AG04450 (cell line): Measurements from ENCODE around the gene JMJD7. TPM values are rescaled to one million over a fixed set of nuclear protein-coding genes. Genes with fewer than 3 reads are reported as not detected.

Source experiments
- CTCF ChIA-PET: fragments of 300-600, 350-600 bp; formaldehyde crosslinking; extraction: SDS; loops from one replicate; lab custom pipeline; 2022; ENCODE audit warnings: antibody characterized with exemption, inconsistent platforms; lab: Charles Lee
- POLR2A ChIA-PET: fragments of 350-600 bp; formaldehyde crosslinking; extraction: SDS; loops from one replicate; lab custom pipeline; 2021; ENCODE audit warnings: antibody characterized with exemption, inconsistent platforms; lab: Yijun Ruan, JAX
- DNase-seq: peaks from one replicate; pipeline ENCODE4 v3.0.0-alpha.2; 2011; ENCODE audit warnings: low read depth, low spot score
- H3K27ac ChIP-seq: one replicate; pipeline ENCODE4 v1.5.1; 2012; ENCODE audit warnings: low read depth, low read length, control low read depth
- H3K27me3 ChIP-seq: one replicate; pipeline ENCODE4 v1.6.0; 2012; ENCODE audit warnings: low read length; ENCODE audit not compliant: control insufficient read depth, insufficient read depth
- H3K4me3 ChIP-seq: 2 replicates; pipeline ENCODE4 v1.5.1; 2011; ENCODE audit warnings: mild to moderate bottlenecking, low read depth, low read length, control low read depth
- H3K9me3 ChIP-seq: 2 replicates; pipeline ENCODE4 v1.5.1; 2012; ENCODE audit warnings: low read length; ENCODE audit not compliant: control insufficient read depth, insufficient read depth
- CTCF ChIP-seq: IDR thresholded peaks from 2 replicates; pipeline ENCODE4 v1.5.1; 2011; ENCODE audit warnings: low read depth, low read length, control low read depth, inconsistent platforms
- polyA plus RNA-seq: library from polyadenylated mRNA; depleted of rRNA; stranded (reverse); fragments of >200 nt; gene quantifications from 2 replicates; pipeline ENCODE4 v1.2.3, GENCODE V29; 2011

Gene JMJD7
- polyA plus RNA-seq, 1 experiment, result 5.1 TPM

GRCh38 chr15:41851167-41851523 lies 23.3 kb downstream of the JMJD7 start:
- H3K27ac ChIP-seq, result no peak overlapping the region
- H3K27me3 ChIP-seq, result peaks cover 11% of the 10 kb centered on the region
- H3K9me3 ChIP-seq, result no peaks in the 10 kb centered on the region; the same call in 1 of the 2 replicates
- no peak overlapping the region for H3K4me3 ChIP-seq
- no peak for TF ChIP-seq CTCF
- POLR2A ChIA-PET, result interaction anchor here (0.6 kb wide), 1 partner anchor 10 kb away, joined by 3 read pairs; no protein-coding TSS in a partner anchor
- CTCF ChIA-PET, result interaction anchor here (0.7 to 1.9 kb wide), 2 partner anchors 54 to 515 kb away, joined by 4 to 8 read pairs; no protein-coding TSS in a partner anchor
- no peak for DNase-seq

GRCh38 chr15:41851755-41852370 lies 24.0 kb downstream of the JMJD7 start:
- DNase-seq, result no peak
- Histone ChIP-seq H3K4me3 (no peak overlapping the region), H3K27me3 (peaks cover 11% of the 10 kb centered on the region), H3K9me3 (no peaks in the 10 kb centered on the region; the same call in 1 of the 2 replicates), H3K27ac (no peak overlapping the region)
- no peak for TF ChIP-seq CTCF
- POLR2A ChIA-PET, result interaction anchor here (0.8 to 1.4 kb wide), 2 partner anchors 10 to 16 kb away, joined by 3 to 4 read pairs; no protein-coding TSS in a partner anchor
- CTCF ChIA-PET, result interaction anchor here (0.7 to 1.9 kb wide), 2 partner anchors 53 to 516 kb away, joined by 4 to 8 read pairs; no protein-coding TSS in a partner anchor

- H3K4me3 ChIP-seq, result no peak overlapping the region
- H3K27ac ChIP-seq, result no peak overlapping the region
- peaks cover 11% of the 10 kb centered on the region for H3K27me3 ChIP-seq
- CTCF ChIA-PET, result interaction anchor here (0.8 kb wide), 1 partner anchor 52 kb away, joined by 3 read pairs; no protein-coding TSS in a partner anchor
- no peak for TF ChIP-seq CTCF
- no peaks in the 10 kb centered on the region; the same call in 1 of the 2 replicates for H3K9me3 ChIP-seq
- DNase-seq, result no peak
- POLR2A ChIA-PET, result interaction anchor here (0.7 to 1.4 kb wide), 2 partner anchors 15 to 127 kb away, joined by 3 to 4 read pairs; no protein-coding TSS in a partner anchor
These were observed 25.1 kb downstream of the JMJD7 start for GRCh38 chr15:41852736-41853590.

- POLR2A ChIA-PET, result interaction anchor here (0.7 kb wide), 1 partner anchor 126 kb away, joined by 3 read pairs; no protein-coding TSS in a partner anchor
- no peak for TF ChIP-seq CTCF
- H3K9me3 ChIP-seq, result no peaks in the 10 kb centered on the region; the same call in 1 of the 2 replicates
- H3K27ac ChIP-seq, result no peak overlapping the region
- no peak overlapping the region for H3K4me3 ChIP-seq
- CTCF ChIA-PET, result interaction anchor here (0.8 kb wide), 1 partner anchor 51 kb away, joined by 3 read pairs; no protein-coding TSS in a partner anchor
- DNase-seq, result no peak
- H3K27me3 ChIP-seq, result peaks cover 13% of the 10 kb centered on the region
These were observed 25.9 kb downstream of the JMJD7 start for GRCh38 chr15:41853831-41854230.
